Measurements from ENCODE around the gene MACC1.
"Not testable (repeated sequence)": the region's sequence is repeated elsewhere in the genome, so short reads cannot be mapped to it uniquely, and the experiment has no call there.

MACC1 gene

GRCh38 chr7:20124087-20124486 lies 93.1 kb downstream of the MACC1 start:
- not testable (repeated sequence) for DNase-seq

- DNase-seq: not testable (repeated sequence)
Observed at GRCh38 chr7:20122653-20123316, 94.4 kb downstream of the MACC1 start.

GRCh38 chr7:20122073-20122472 lies 95.1 kb downstream of the MACC1 start:
- DNase-seq: no peak

GRCh38 chr7:20121404-20121803 lies 95.8 kb downstream of the MACC1 start:
- no peak for DNase-seq

- not testable (repeated sequence) for DNase-seq
Observed at GRCh38 chr7:20120611-20121168, 96.5 kb downstream of the MACC1 start.

- DNase-seq: no peak
Observed at GRCh38 chr7:20116869-20117268, 100.3 kb downstream of the MACC1 start.

GRCh38 chr7:20114468-20114867 lies 102.7 kb downstream of the MACC1 start:
- peak; percentile 91 for DNase-seq

GRCh38 chr7:20113427-20114027 lies 103.7 kb downstream of the MACC1 start:
- DNase-seq: peak; percentile 74

GRCh38 chr7:20112696-20113095 lies 104.5 kb downstream of the MACC1 start:
- no peak for DNase-seq

- DNase-seq: no peak
Observed at GRCh38 chr7:20111821-20112542, 105.2 kb downstream of the MACC1 start.

- no peak for DNase-seq
Observed at GRCh38 chr7:20107582-20107981, 109.6 kb downstream of the MACC1 start.

- DNase-seq: no peak
Observed at GRCh38 chr7:20104696-20105095, 112.5 kb downstream of the MACC1 start.

- no peak for DNase-seq
Observed at GRCh38 chr7:20102982-20103381, 114.2 kb downstream of the MACC1 start.

GRCh38 chr7:20095862-20096261 lies 121.3 kb downstream of the MACC1 start:
- DNase-seq: no peak

GRCh38 chr7:20095436-20095835 lies 121.7 kb downstream of the MACC1 start:
- no peak for DNase-seq

- DNase-seq: no peak
Observed at GRCh38 chr7:20089431-20089830, 127.8 kb downstream of the MACC1 start.

- peak; percentile 23 for DNase-seq
Observed at GRCh38 chr7:20085086-20085485, 132.1 kb downstream of the MACC1 start.

Measured in MV-4-11 (cell line).